Prostate gland (tissue), 2 donors: ENCODE data around the gene RPL19. TPM values are rescaled to one million over a fixed set of nuclear protein-coding genes. Genes with fewer than 3 reads are reported as not detected.

Experiments
- DNase-seq: peaks from one replicate; pipeline ENCODE4 v3.0.0-alpha.2; 2019; ENCODE audit warnings: low spot score
- H3K27ac ChIP-seq, 2 donors: fragments of 200-600 bp; sonication (generic); 2 replicates each; pipeline ENCODE4 v1.5.1; 2017 to 2019
- H3K27me3 ChIP-seq: fragments of 200-600 bp; sonication (generic); replicated peaks from 2 replicates; pipeline ENCODE4 v1.5.1; 2019; ENCODE audit not compliant: insufficient read depth
- H3K36me3 ChIP-seq, 2 donors: fragments of 200-600 bp; sonication (generic); 1 replicate in 1 of 2; 2 replicates in 1 of 2; pipeline versions ENCODE4 v1.5.1 to v1.8.1; 2017 to 2019
- H3K4me1 ChIP-seq: fragments of 200-600 bp; sonication (generic); replicated peaks from 2 replicates; pipeline ENCODE4 v1.5.1; 2019
- H3K4me3 ChIP-seq, 2 donors: fragments of 200-600 bp; sonication (generic); 2 replicates each; pipeline ENCODE4 v1.5.1; 2017 to 2019
- H3K9me3 ChIP-seq: fragments of 200-600 bp; sonication (generic); 2 replicates; pipeline ENCODE4 v1.5.1; 2017
- POLR2A ChIP-seq: fragments of 450-650 bp; IDR thresholded peaks from one replicate; pipeline ENCODE4 v1.6.1; 2016; ENCODE audit warnings: antibody characterized with exemption, mild to moderate bottlenecking
- POLR2AphosphoS5 ChIP-seq: sonication (generic); formaldehyde crosslinking; IDR thresholded peaks from one replicate; pipeline ENCODE4 v1.6.1; 2017; ENCODE audit warnings: antibody characterized with exemption
- WGBS: methylation state at CpG from one replicate; pipeline ENCODE4 v1.1.5; 2018; 5-methylcytosine and 5-hydroxymethylcytosine counted together
- intact Hi-C: fragments of 100-400 bp; cut with DNase I; formaldehyde crosslinking; loops from one replicate; pipeline ENCODE4 v1.14.2; 2022
- total RNA-seq, 2 donors: library from RNA; depleted of rRNA; stranded (reverse); fragments of >200 nt; gene quantifications; one replicate each; pipeline ENCODE4 v1.1.0, GENCODE V29; 2016
- TF ChIP-seq, protein P1 (sequence below), 4 experiments: fragments of 200-600 bp in 2 of 4; fragments of 450-650 bp in 2 of 4; sonication (generic) in 2 of 4; IDR thresholded peaks; 1 replicate in 3 of 4; 2 replicates in 1 of 4; pipeline ENCODE4 v1.5.1; 2016 to 2019; ENCODE audit warnings: antibody characterized with exemption in 4 of 4, mild to moderate bottlenecking in 2 of 4, moderate library complexity in 2 of 4

Gene RPL19
- total RNA-seq, 2 donors from 2014 or later: 2,194 to 3,634 TPM

DNA sequence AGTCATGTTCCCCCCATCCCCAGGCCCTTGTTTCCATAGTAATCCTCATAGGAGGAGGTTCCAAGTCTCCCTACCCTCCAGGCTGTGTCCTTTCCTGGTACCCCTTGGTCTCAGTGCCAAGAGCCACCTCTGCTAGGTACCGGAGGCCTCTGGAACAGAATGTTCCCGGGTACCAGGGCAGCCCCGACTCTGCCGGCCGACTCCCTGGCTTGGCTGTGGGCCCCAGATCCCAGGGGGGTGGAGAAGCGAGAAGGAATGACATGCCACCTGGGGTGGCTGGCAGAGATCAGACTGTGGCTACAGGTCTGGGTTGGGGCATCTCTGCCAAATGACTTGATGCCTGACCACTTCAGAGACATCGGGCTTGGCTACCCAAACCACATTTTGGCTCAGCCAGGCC is 22.1 kb downstream of the RPL19 start:
- WGBS: 39% methylated on average over 7 of the region's 7 CpGs

DNA sequence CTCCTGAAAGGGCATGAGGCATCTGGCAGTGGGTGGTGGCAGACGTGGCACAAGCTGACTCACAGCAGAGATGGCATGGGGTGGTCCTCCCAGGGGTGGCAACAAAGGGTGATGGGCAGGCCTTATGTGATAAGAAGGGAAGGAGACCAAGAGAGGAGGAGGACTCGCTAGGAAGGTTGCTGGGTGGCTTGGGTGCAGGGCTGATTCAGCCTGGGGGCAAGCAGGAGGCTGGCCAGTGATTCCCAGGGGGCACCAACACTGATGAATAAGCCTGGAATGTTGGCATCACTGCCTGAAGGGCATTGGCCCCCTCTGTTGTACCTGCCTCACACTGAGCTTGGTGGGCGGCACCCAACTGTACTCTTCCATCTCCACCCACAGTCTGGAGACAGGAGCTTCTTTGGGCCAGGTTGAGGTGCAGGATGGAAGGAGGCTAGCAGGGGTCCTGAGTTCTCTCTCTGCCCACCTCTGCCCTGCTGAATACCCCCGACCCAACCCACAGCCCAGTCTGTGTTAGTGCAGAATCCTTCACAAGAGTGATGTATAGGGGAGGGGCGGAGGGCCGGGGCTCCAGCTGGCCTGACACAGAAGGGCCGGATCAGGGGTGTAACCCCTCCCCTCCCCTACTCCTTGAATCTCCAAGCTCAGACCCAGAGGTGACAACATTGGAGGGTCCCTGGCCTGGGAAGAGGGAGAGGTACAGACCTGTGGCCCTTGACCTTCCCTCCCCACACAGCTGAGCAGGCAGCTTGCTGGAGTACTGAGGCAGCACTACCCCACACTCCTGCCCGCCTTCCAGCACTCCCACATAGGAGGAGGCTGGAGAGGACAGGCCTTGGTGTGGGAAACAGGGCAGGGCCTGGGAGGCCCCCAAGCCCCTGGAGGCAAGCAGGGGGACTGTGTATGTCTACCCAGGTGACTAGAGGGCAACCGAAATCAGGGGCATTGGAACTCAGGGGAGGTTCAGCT is 23.1 kb downstream of the RPL19 start:
- Histone ChIP-seq H3K27ac (no peak overlapping the region), H3K4me1 (no peaks in the 10 kb centered on the region), H3K4me3 (no peak overlapping the region), H3K27me3 (peaks cover 8% of the 10 kb centered on the region), H3K9me3 (no peaks in the 10 kb centered on the region), H3K36me3 (no peaks in the 10 kb centered on the region)
- 95% methylated on average over 9 of the region's 9 CpGs for WGBS
- TF ChIP-seq, protein P1, sequence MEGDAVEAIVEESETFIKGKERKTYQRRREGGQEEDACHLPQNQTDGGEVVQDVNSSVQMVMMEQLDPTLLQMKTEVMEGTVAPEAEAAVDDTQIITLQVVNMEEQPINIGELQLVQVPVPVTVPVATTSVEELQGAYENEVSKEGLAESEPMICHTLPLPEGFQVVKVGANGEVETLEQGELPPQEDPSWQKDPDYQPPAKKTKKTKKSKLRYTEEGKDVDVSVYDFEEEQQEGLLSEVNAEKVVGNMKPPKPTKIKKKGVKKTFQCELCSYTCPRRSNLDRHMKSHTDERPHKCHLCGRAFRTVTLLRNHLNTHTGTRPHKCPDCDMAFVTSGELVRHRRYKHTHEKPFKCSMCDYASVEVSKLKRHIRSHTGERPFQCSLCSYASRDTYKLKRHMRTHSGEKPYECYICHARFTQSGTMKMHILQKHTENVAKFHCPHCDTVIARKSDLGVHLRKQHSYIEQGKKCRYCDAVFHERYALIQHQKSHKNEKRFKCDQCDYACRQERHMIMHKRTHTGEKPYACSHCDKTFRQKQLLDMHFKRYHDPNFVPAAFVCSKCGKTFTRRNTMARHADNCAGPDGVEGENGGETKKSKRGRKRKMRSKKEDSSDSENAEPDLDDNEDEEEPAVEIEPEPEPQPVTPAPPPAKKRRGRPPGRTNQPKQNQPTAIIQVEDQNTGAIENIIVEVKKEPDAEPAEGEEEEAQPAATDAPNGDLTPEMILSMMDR (IDR thresholded peaks at IDR 0.05): no peak
- no peak for TF ChIP-seq POLR2AphosphoS5
- no peak for TF ChIP-seq POLR2A
- intact Hi-C loops: no loop called here
- no peak for DNase-seq

More for the DNA sequence above, 22.1 kb downstream of the RPL19 start:
- intact Hi-C loops: no loop called here
- Histone ChIP-seq H3K4me3 (no peak overlapping the region), H3K27me3 (peaks cover 8% of the 10 kb centered on the region), H3K9me3 (no peaks in the 10 kb centered on the region), H3K36me3 (no peaks in the 10 kb centered on the region), H3K4me1 (no peaks in the 10 kb centered on the region), H3K27ac (no peak overlapping the region)
- DNase-seq: peak; percentile 57
- TF ChIP-seq POLR2AphosphoS5: peak; percentile 44
- TF ChIP-seq, protein P1 (IDR thresholded peaks at IDR 0.05): no peak

DNA sequence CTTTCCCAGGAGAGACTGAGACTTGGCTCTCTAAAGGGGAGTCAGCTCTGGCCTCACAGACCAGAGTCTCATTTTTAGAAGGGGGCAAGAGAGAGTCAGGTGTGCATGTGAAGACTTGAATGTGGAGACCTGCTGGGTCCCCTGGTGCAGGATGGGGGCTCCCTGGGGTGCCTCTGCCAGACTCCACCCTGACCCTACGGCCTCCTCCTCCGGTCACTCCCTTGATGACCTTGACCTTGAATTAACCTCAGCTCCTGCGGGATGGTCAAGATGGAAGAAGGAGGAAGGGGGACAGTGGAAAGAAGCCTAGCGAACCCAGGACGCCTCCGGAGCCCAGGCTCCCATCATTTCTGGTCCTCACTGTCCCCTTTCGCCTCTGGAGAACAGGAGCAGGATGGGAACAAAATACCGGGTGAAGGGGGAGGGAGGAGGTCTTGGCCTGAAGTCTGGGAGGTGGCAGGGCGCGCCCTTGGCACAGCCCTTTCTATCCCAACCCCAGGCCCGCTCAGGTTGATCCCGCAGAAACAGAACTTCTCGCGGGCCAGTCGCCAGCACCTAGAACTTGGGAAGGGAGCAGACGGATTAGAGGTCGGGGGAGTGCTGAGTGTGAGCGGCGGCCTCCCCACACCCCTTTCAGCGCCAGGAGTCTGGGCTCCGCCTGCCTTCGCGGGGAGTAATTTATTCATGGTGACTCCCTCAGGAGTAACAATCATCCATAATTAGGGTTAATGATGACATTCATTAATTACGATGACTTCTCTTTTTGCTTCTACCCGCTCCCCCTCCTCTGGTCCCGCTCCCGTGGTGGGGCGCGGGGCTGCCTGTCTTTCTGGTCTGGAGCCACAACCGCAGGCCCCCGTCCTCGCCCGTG is 24.1 kb downstream of the RPL19 start:
- intact Hi-C loops: no loop called here
- no peak overlapping the region for H3K27ac ChIP-seq
- TF ChIP-seq POLR2AphosphoS5: no peak
- TF ChIP-seq POLR2A: no peak
- TF ChIP-seq, protein P1 (IDR thresholded peaks at IDR 0.05): no peak
- no peaks in the 10 kb centered on the region for H3K4me1 ChIP-seq
- no peaks in the 10 kb centered on the region for H3K36me3 ChIP-seq
- H3K27me3 ChIP-seq: peaks cover 8% of the 10 kb centered on the region
- H3K9me3 ChIP-seq: no peaks in the 10 kb centered on the region
- WGBS: 63% methylated on average over 33 of the region's 33 CpGs
- DNase-seq: no peak
- H3K4me3 ChIP-seq: peak overlapping the region in 1 of 2 donors; percentile 39

DNA sequence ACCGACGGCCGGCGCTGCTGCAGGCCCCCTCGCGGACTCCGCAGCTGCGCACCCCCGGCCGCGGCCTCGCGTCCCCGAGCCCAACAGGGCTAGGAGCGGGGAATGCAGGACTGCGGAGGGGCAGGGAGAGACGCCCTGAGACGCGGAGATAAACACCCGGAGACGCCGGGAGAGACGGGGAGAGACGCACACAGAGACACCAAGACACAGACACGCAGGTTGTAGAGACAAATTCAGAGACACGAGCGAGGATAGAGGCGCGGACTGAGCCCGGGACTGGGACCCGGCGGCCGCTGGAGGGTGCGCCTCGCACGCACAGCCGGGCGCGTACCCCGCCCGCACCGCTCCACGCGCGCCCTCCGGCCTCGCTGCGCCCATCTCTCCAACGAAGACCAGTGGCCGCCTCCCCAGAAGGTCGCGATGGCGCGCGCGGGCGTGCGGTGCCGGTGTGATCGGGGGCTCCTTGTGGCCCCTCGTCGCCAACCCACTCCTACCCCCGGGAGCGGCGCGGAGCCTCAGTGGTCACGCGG is 24.8 kb downstream of the RPL19 start:
- Histone ChIP-seq H3K4me1 (no peaks in the 10 kb centered on the region), H3K27ac (no peak overlapping the region), H3K4me3 (peak overlapping the region; percentile 21 to 39), H3K36me3 (no peaks in the 10 kb centered on the region), H3K27me3 (peaks cover 8% of the 10 kb centered on the region), H3K9me3 (no peaks in the 10 kb centered on the region)
- WGBS: 7% methylated on average over 40 of the region's 68 CpGs
- intact Hi-C loops: no loop called here
- TF ChIP-seq POLR2AphosphoS5 (no peak), POLR2A (no peak)
- TF ChIP-seq, protein P1 (IDR thresholded peaks at IDR 0.05): no peak
- no peak for DNase-seq
